Epidermal melanocyte (primary cell): Measurements from ENCODE around the gene AKT3.
"Not testable (repeated sequence)": the region's sequence is repeated elsewhere in the genome, so short reads cannot be mapped to it uniquely, and the experiment has no call there.

Experiments
- DNase-seq: peaks from one replicate; pipeline ENCODE4 v3.0.0; 2011; ENCODE audit warnings: low spot score; ENCODE audit not compliant: insufficient read length

Gene AKT3

GRCh38 chr1:243842161-243842560, 7.9 kb downstream of the AKT3 start:
- no peak for DNase-seq

- no peak for DNase-seq
Observed at GRCh38 chr1:243841507-243841906, 8.5 kb downstream of the AKT3 start.

- DNase-seq = no peak
Observed at GRCh38 chr1:243837907-243838535, 12.0 kb downstream of the AKT3 start.

GRCh38 chr1:243834130-243834529, 15.9 kb downstream of the AKT3 start:
- DNase-seq = no peak

GRCh38 chr1:243831463-243831862, 18.6 kb downstream of the AKT3 start:
- no peak for DNase-seq

GRCh38 chr1:243827206-243827605, 22.8 kb downstream of the AKT3 start:
- no peak for DNase-seq

GRCh38 chr1:243824907-243825306, 25.1 kb downstream of the AKT3 start:
- DNase-seq = not testable (repeated sequence)

- DNase-seq = no peak
Observed at GRCh38 chr1:243821177-243821680, 28.8 kb downstream of the AKT3 start.

- DNase-seq = no peak
Observed at GRCh38 chr1:243819438-243819839, 30.6 kb downstream of the AKT3 start.

- no peak for DNase-seq
Observed at GRCh38 chr1:243818978-243819377, 31.1 kb downstream of the AKT3 start.

GRCh38 chr1:243814718-243815117, 35.3 kb downstream of the AKT3 start:
- DNase-seq = no peak

GRCh38 chr1:243807346-243807745, 42.7 kb downstream of the AKT3 start:
- not testable (repeated sequence) for DNase-seq

- DNase-seq = no peak
Observed at GRCh38 chr1:243806310-243806709, 43.7 kb downstream of the AKT3 start.

- no peak for DNase-seq
Observed at GRCh38 chr1:243802736-243803135, 47.3 kb downstream of the AKT3 start.

GRCh38 chr1:243801378-243801777, 48.7 kb downstream of the AKT3 start:
- no peak for DNase-seq

GRCh38 chr1:243799908-243800307, 50.1 kb downstream of the AKT3 start:
- DNase-seq = no peak

- no peak for DNase-seq
Observed at GRCh38 chr1:243798726-243799125, 51.3 kb downstream of the AKT3 start.

- no peak for DNase-seq
Observed at GRCh38 chr1:243796016-243796415, 54.0 kb downstream of the AKT3 start.

GRCh38 chr1:243793298-243793697, 56.7 kb downstream of the AKT3 start:
- DNase-seq = no peak

- no peak for DNase-seq
Observed at GRCh38 chr1:243792891-243793290, 57.2 kb downstream of the AKT3 start.

GRCh38 chr1:243792401-243792800, 57.6 kb downstream of the AKT3 start:
- DNase-seq = no peak

GRCh38 chr1:243791586-243792267, 58.3 kb downstream of the AKT3 start:
- DNase-seq = no peak

GRCh38 chr1:243790404-243790803, 59.6 kb downstream of the AKT3 start:
- DNase-seq = no peak
